Measurements from ENCODE around the gene CYP4F11. TPM values are rescaled to one million over a fixed set of nuclear protein-coding genes. Genes with fewer than 3 reads are reported as not detected.
"Not testable (repeated sequence)": the region's sequence is repeated elsewhere in the genome, so short reads cannot be mapped to it uniquely, and the experiment has no call there.

The CYP4F11 gene
- total RNA-seq, 1 donor from 2014 or later: not detected

DNA sequence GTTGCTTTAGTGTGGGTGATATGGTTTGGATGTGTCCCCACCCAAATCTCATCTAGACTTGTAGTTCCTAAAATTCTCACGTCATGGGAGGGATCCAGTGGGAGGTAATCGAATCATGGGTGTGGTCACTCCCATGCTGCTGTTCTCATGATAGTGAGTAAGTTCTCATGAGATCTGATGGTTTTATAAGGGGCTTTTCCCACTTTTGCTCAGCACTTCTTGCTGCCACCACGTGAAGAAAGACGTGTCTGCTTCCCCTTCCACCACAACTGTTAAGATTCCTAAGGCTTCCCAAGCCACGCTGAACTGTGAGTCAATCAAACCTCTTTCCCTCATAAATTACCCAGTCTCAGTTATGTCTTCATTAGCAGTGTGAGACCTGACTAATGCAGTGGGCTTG is 40.5 kb upstream of the CYP4F11 start:
- peaks cover 4% of the 10 kb centered on the region for H3K9me3 Mint-ChIP-seq (ENCODE audit: unreplicated experiment)
- no peak overlapping the region for H3K27ac Mint-ChIP-seq (ENCODE audit: unreplicated experiment)
- no peak for TF ChIP-seq CTCF (IDR thresholded peaks at IDR 0.05; ENCODE audit: partially characterized antibody, unreplicated experiment)
- H3K36me3 Mint-ChIP-seq (ENCODE audit: unreplicated experiment): no peaks in the 10 kb centered on the region
- no peak for DNase-seq
- no peak overlapping the region for H3K4me3 Mint-ChIP-seq (ENCODE audit: unreplicated experiment)
- H3K27me3 Mint-ChIP-seq (ENCODE audit: unreplicated experiment): no peaks in the 10 kb centered on the region
- no peaks in the 10 kb centered on the region for H3K4me1 Mint-ChIP-seq (ENCODE audit: low read depth, unreplicated experiment)

DNA sequence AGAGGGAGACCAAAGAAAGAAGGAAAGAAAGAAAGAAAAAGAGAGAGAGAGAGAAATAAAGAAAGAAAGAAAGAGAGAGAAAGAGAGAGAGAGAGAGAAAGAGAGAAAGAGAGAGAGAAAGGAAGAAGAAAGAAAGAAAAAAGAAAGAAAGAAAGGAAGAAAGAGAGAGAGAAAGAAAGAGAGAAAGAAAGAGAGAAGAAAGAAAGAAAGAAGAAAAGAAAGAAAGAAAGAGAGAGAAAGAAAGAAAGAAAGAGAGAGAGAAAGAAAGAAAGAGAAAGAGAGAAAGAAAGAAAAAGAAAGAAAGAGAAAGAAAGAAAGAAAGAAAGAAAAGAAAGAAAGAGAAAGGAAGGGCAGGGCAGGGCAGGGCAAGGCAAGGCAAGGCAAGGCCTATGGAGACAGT is 37.7 kb upstream of the CYP4F11 start:
- H3K9me3 Mint-ChIP-seq (ENCODE audit: unreplicated experiment); DNase-seq; H3K36me3 Mint-ChIP-seq (ENCODE audit: unreplicated experiment); H3K27ac Mint-ChIP-seq (ENCODE audit: unreplicated experiment); H3K4me1 Mint-ChIP-seq (ENCODE audit: low read depth, unreplicated experiment); H3K27me3 Mint-ChIP-seq (ENCODE audit: unreplicated experiment); H3K4me3 Mint-ChIP-seq (ENCODE audit: unreplicated experiment): not testable (repeated sequence)

DNA sequence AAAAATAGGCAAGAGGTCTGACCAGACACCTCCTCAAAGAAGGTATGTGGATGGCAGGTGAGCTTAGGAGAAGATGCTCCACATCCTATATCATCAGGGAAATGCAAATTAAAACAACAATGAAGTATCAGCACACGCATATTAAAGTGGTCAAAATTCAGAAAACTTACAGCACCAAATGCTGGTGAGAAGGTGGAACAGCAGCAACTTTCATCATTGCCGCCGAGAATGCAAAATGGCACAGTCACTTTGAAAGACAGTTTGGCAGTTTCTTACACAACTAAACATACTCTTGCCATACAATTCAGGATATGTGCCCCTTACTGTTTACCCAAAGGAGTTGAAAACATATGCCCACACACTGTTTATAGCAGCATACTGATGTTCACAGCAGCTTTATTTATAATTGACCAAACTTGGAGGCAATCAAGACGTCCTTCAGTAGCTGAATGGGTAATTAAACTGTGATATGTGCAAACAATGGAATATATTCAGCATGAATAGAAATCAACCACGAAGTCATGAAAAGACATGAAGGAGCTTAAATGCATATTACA is 37.0 kb upstream of the CYP4F11 start:
- no peak for DNase-seq
- Mint-ChIP-seq H3K9me3 (ENCODE audit: unreplicated experiment) (peaks cover 2% of the 10 kb centered on the region), H3K36me3 (ENCODE audit: unreplicated experiment) (no peaks in the 10 kb centered on the region), H3K4me3 (ENCODE audit: unreplicated experiment) (no peak overlapping the region), H3K4me1 (ENCODE audit: low read depth, unreplicated experiment) (no peaks in the 10 kb centered on the region), H3K27me3 (ENCODE audit: unreplicated experiment) (no peaks in the 10 kb centered on the region), H3K27ac (ENCODE audit: unreplicated experiment) (no peak overlapping the region)
- TF ChIP-seq CTCF (IDR thresholded peaks at IDR 0.05; ENCODE audit: partially characterized antibody, unreplicated experiment): no peak

DNA sequence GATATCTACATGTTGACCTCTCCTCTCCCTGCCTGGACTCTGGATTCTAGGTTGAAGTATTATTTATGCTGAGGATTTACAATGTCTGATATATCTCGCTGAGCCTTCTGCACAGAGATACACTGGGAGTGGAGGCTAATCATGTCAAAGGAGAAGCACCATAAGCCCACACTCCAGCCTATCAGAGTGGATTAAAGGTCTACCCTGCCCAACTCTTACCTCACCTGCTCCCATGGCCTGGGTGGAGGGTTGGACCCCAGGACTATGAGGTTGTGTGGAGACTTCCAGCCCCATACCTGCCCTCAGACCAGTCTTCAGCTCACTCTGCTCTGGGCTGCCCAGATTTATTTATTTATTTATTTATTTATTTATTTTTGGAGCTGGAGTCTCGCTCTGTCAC is 29.9 kb upstream of the CYP4F11 start:
- Mint-ChIP-seq H3K9me3 (ENCODE audit: unreplicated experiment) (peaks cover 7% of the 10 kb centered on the region), H3K36me3 (ENCODE audit: unreplicated experiment) (peaks cover 5% of the 10 kb centered on the region), H3K4me3 (ENCODE audit: unreplicated experiment) (no peak overlapping the region), H3K27me3 (ENCODE audit: unreplicated experiment) (no peaks in the 10 kb centered on the region), H3K4me1 (ENCODE audit: low read depth, unreplicated experiment) (no peaks in the 10 kb centered on the region), H3K27ac (ENCODE audit: unreplicated experiment) (no peak overlapping the region)
- TF ChIP-seq CTCF (IDR thresholded peaks at IDR 0.05; ENCODE audit: partially characterized antibody, unreplicated experiment): no peak
- DNase-seq: no peak

DNA sequence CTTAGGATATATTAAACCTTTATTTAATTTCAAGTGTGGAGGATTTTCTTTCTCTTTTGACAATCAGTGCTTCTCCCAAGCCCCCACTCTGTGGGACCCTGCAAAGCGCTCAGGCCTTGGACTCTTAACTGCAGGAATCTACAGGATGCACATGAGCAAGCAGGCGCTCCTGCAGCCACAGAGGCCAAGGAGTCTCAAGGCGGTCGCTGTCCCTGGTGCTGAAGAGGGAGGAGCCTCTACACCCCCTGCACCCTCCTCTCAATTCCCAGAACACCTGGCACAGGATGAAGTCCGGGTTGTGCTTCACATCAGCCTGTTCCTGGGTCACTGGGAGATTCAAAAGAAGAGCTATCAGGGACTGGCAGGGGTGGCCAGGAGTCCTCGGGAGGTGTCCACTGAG is 28.0 kb upstream of the CYP4F11 start:
- H3K4me3 Mint-ChIP-seq (ENCODE audit: unreplicated experiment): no peak overlapping the region
- H3K36me3 Mint-ChIP-seq (ENCODE audit: unreplicated experiment): peaks cover 5% of the 10 kb centered on the region
- H3K27me3 Mint-ChIP-seq (ENCODE audit: unreplicated experiment): no peaks in the 10 kb centered on the region
- peaks cover 11% of the 10 kb centered on the region for H3K9me3 Mint-ChIP-seq (ENCODE audit: unreplicated experiment)
- no peak overlapping the region for H3K27ac Mint-ChIP-seq (ENCODE audit: unreplicated experiment)
- no peak for TF ChIP-seq CTCF (IDR thresholded peaks at IDR 0.05; ENCODE audit: partially characterized antibody, unreplicated experiment)
- no peaks in the 10 kb centered on the region for H3K4me1 Mint-ChIP-seq (ENCODE audit: low read depth, unreplicated experiment)
- no peak for DNase-seq

Measured in glutamatergic neuron (in vitro differentiated cells).